ENCODE results near the gene ZNF614.
"Not testable (repeated sequence)": the region's sequence is repeated elsewhere in the genome, so short reads cannot be mapped to it uniquely, and the experiment has no call there.

Gene ZNF614

DNA sequence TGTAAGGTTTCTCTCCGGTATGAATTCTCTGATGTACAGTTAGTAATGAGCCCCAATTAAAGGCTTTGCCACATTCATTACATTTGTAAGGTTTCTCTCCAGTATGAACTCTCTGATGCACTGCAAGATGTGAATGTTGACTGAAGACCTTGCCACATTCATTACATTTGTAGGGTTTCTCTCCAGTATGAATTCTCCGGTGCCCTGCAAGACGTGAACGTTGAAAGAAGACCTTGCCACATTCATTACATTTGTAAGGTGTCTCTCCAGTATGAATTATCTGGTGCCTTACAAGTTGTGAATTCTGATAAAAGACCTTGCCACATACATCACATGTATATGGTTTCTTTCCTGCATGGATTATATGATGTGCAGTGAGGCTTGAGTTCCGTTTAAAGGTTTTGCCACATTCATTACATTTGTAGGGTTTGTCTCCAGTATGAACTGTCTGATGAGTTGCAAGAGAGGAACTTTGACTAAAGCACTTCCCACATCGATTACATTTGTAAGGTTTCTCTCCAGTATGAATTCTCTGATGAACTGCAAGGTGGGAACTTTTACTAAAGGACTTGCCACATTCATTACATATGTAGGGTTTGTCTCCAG lies 38.2 kb upstream of the ZNF614 start:
- Histone ChIP-seq H3K79me2 (ENCODE audit: insufficient read depth, low read length) (no peaks in the 10 kb centered on the region), H3K4me1 (ENCODE audit: insufficient read depth, low read length) (0 out of 2 replicates have a peak, but pooled peaks cover 4% of the 10 kb centered on the region), H3K4me3 (ENCODE audit: low read depth in 1 of 2, low read length in 2 of 2) (no peak overlapping the region), H2AFZ (ENCODE audit: low read depth, low read length) (no peak overlapping the region), H4K20me1 (ENCODE audit: insufficient read depth, low read length) (no peaks in the 10 kb centered on the region), H3K27ac (ENCODE audit: low read length) (no peak overlapping the region), H3K9me3 (ENCODE audit: insufficient read depth, low read length, severe bottlenecking) (peaks cover 77% of the 10 kb centered on the region), H3K4me2 (ENCODE audit: insufficient read depth, low read length) (no peak overlapping the region), H3K36me3 (ENCODE audit: insufficient read depth, low read length) (peaks cover 80% of the 10 kb centered on the region), H3K27me3 (ENCODE audit: insufficient read depth, low read length, poor library complexity) (no peaks in the 10 kb centered on the region), H3K9ac (ENCODE audit: low read depth, low read length) (no peak overlapping the region)
- ATAC-seq (ENCODE audit: insufficient read depth, low read depth), result no peak
- DNase-seq, result no peak
- TF ChIP-seq, protein P1, sequence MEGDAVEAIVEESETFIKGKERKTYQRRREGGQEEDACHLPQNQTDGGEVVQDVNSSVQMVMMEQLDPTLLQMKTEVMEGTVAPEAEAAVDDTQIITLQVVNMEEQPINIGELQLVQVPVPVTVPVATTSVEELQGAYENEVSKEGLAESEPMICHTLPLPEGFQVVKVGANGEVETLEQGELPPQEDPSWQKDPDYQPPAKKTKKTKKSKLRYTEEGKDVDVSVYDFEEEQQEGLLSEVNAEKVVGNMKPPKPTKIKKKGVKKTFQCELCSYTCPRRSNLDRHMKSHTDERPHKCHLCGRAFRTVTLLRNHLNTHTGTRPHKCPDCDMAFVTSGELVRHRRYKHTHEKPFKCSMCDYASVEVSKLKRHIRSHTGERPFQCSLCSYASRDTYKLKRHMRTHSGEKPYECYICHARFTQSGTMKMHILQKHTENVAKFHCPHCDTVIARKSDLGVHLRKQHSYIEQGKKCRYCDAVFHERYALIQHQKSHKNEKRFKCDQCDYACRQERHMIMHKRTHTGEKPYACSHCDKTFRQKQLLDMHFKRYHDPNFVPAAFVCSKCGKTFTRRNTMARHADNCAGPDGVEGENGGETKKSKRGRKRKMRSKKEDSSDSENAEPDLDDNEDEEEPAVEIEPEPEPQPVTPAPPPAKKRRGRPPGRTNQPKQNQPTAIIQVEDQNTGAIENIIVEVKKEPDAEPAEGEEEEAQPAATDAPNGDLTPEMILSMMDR (IDR thresholded peaks at IDR 0.05; ENCODE audit: borderline replicate concordance, extremely low read depth, low read length, poor library complexity, severe bottlenecking), result no peak
- TF ChIP-seq EZH2 (IDR thresholded peaks at IDR 0.05; ENCODE audit: borderline replicate concordance, low read depth, low read length, severe bottlenecking), result no peak

DNA sequence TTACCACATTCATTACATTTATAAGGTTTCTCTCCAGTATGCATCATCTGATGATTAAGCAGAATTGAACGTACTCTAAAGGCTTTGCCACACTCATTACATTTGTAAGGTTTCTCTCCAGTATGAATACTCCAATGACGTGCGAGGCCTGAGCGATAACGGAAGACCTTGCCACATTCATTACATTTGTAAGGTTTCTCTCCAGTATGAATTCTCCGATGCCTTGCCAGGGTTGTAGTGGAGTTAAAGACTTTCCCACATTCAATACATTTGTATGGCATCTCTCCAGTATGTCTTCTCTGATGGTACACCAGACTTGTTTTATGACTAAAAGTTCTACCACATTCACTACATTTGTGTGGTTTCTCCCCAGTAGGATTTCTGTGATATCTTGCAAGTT lies 37.2 kb upstream of the ZNF614 start:
- no peak overlapping the region for H3K27ac ChIP-seq (ENCODE audit: low read length)
- no peak overlapping the region for H3K4me3 ChIP-seq (ENCODE audit: low read depth in 1 of 2, low read length in 2 of 2)
- ATAC-seq (ENCODE audit: insufficient read depth, low read depth) (no peak), DNase-seq (no peak)
- TF ChIP-seq, protein P1 (IDR thresholded peaks at IDR 0.05; ENCODE audit: borderline replicate concordance, extremely low read depth, low read length, poor library complexity, severe bottlenecking), result no peak
- TF ChIP-seq EZH2 (IDR thresholded peaks at IDR 0.05; ENCODE audit: borderline replicate concordance, low read depth, low read length, severe bottlenecking), result no peak
- no peaks in the 10 kb centered on the region for H3K27me3 ChIP-seq (ENCODE audit: insufficient read depth, low read length, poor library complexity)
- peaks cover 71% of the 10 kb centered on the region for H3K36me3 ChIP-seq (ENCODE audit: insufficient read depth, low read length)
- no peak overlapping the region for H2AFZ ChIP-seq (ENCODE audit: low read depth, low read length)
- no peaks in the 10 kb centered on the region for H3K79me2 ChIP-seq (ENCODE audit: insufficient read depth, low read length)
- peaks cover 74% of the 10 kb centered on the region for H3K9me3 ChIP-seq (ENCODE audit: insufficient read depth, low read length, severe bottlenecking)
- no peaks in the 10 kb centered on the region for H4K20me1 ChIP-seq (ENCODE audit: insufficient read depth, low read length)
- H3K4me1 ChIP-seq (ENCODE audit: insufficient read depth, low read length), result 0 out of 2 replicates have a peak, but pooled peaks cover 4% of the 10 kb centered on the region
- no peak overlapping the region for H3K9ac ChIP-seq (ENCODE audit: low read depth, low read length)
- no peak overlapping the region for H3K4me2 ChIP-seq (ENCODE audit: insufficient read depth, low read length)

DNA sequence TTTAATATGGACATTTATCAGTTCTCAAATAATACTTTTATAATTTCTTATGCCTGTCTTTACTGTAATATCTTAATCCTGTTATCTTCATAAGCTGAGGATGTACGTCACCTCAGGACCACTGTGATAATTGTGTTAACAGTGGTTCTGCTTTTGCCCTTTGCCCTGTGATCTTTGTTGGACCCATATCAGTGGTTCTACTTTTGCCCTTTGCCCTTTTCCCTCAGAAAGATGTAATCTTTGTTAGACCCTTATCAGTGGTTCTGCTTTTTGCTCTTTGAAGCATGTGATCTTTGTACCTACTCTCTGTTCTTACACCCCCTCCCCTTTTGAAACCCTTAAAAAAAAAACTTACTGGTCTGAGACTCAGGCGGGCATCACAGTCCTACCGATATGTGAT lies 28.3 kb upstream of the ZNF614 start:
- H3K9ac ChIP-seq (ENCODE audit: low read depth, low read length); H3K4me3 ChIP-seq (ENCODE audit: low read depth in 1 of 2, low read length in 2 of 2); H3K27ac ChIP-seq (ENCODE audit: low read length); H3K36me3 ChIP-seq (ENCODE audit: insufficient read depth, low read length); H3K4me2 ChIP-seq (ENCODE audit: insufficient read depth, low read length); H4K20me1 ChIP-seq (ENCODE audit: insufficient read depth, low read length); H3K79me2 ChIP-seq (ENCODE audit: insufficient read depth, low read length); H3K27me3 ChIP-seq (ENCODE audit: insufficient read depth, low read length, poor library complexity); H2AFZ ChIP-seq (ENCODE audit: low read depth, low read length); ATAC-seq (ENCODE audit: insufficient read depth, low read depth); DNase-seq; H3K4me1 ChIP-seq (ENCODE audit: insufficient read depth, low read length): not testable (repeated sequence)
- H3K9me3 ChIP-seq (ENCODE audit: insufficient read depth, low read length, severe bottlenecking), result peaks cover 15% of the 10 kb centered on the region

DNA sequence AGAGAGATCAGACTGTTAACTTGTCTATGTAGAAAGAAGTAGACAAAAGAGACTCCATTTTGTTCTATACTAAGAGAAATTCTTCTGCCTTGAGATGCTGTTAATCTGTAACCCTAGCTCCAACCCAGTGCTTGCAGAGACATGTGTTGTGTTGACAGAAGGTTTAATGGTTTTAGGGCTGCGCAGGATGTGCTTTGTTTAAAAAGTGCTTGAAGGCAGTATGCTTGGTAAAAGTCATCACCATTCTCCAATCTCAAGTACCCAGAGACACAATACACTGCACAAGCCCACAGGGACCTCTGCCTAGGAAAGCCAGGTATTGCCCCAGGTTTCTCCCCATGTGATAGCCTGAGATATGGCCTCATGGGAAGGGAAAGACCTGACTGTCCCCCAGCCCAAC lies 23.6 kb upstream of the ZNF614 start:
- H3K27me3 ChIP-seq (ENCODE audit: insufficient read depth, low read length, poor library complexity); H4K20me1 ChIP-seq (ENCODE audit: insufficient read depth, low read length); H3K4me2 ChIP-seq (ENCODE audit: insufficient read depth, low read length); H3K9ac ChIP-seq (ENCODE audit: low read depth, low read length); H2AFZ ChIP-seq (ENCODE audit: low read depth, low read length); H3K4me3 ChIP-seq (ENCODE audit: low read depth in 1 of 2, low read length in 2 of 2); H3K36me3 ChIP-seq (ENCODE audit: insufficient read depth, low read length); H3K27ac ChIP-seq (ENCODE audit: low read length); ATAC-seq (ENCODE audit: insufficient read depth, low read depth); DNase-seq; H3K9me3 ChIP-seq (ENCODE audit: insufficient read depth, low read length, severe bottlenecking): not testable (repeated sequence)
- peaks cover 27% of the 10 kb centered on the region for H3K4me1 ChIP-seq (ENCODE audit: insufficient read depth, low read length)
- H3K79me2 ChIP-seq (ENCODE audit: insufficient read depth, low read length), result peaks cover 29% of the 10 kb centered on the region
